K562 (cell line): ENCODE data around the gene XPO6. TPM values are rescaled to one million over a fixed set of nuclear protein-coding genes. Genes with fewer than 3 reads are reported as not detected.

ENCODE experiments used
- ATF7 ChIP-seq: fragments of 450-650 bp; IDR thresholded peaks from 2 replicates; pipeline ENCODE4 v1.7.1; 2014; ENCODE audit warnings: mild to moderate bottlenecking, moderate library complexity
- CCNT2 ChIP-seq: IDR thresholded peaks from 2 replicates; pipeline ENCODE4 v1.6.1; 2011; ENCODE audit warnings: borderline replicate concordance, low read depth, mild to moderate bottlenecking, moderate library complexity, mixed read lengths, low read length; ENCODE audit not compliant: insufficient read length; ENCODE audit errors: extremely low read depth
- CSDE1 ChIP-seq, 2 experiments: fragments of 450-650 bp; IDR thresholded peaks; 2 replicates each; pipeline ENCODE4 v1.6.1; 2016; ENCODE audit warnings: mild to moderate bottlenecking in 1 of 2
- CUX1 ChIP-seq: fragments of 200-800 bp; sonication (Bioruptor generic); IDR thresholded peaks from 2 replicates; pipeline ENCODE4 v1.6.1; 2016; ENCODE audit warnings: missing genetic modification characterization, missing compliant biosample characterization
- FUS ChIP-seq: fragments of 200-400 bp; formaldehyde crosslinking; optimal IDR thresholded peaks from 2 replicates; pipeline ENCODE3; 2017; ENCODE audit warnings: low read depth, low read length
- GATAD2B ChIP-seq: fragments of 450-650 bp; IDR thresholded peaks from 2 replicates; pipeline ENCODE4 v1.6.1; 2017; ENCODE audit warnings: mild to moderate bottlenecking, borderline replicate concordance
- HDGF ChIP-seq: fragments of 450-650 bp; IDR thresholded peaks from 2 replicates; pipeline ENCODE4 v1.6.1; 2016
- HMBOX1 ChIP-seq: sonication (generic); IDR thresholded peaks from 2 replicates; pipeline ENCODE4 v1.6.1; 2016
- JUN ChIP-seq, 2 experiments: sonication (generic) in 1 of 2; formaldehyde crosslinking in 1 of 2; IDR thresholded peaks; 2 replicates each; pipeline versions ENCODE4 v1.6.1 to v1.8.0; 2012 to 2022; ENCODE audit warnings: borderline replicate concordance in 2 of 2, mild to moderate bottlenecking in 2 of 2, improper control_type of control experiment in 1 of 2, low read depth in 1 of 2, low read length in 1 of 2, missing genetic modification reagents in 1 of 2
- MXI1 ChIP-seq: IDR thresholded peaks from 2 replicates; pipeline ENCODE4 v1.6.1; 2011; ENCODE audit warnings: low read depth, mild to moderate bottlenecking, improper control_type of control experiment, low read length
- NR2C1 ChIP-seq, 2 experiments: fragments of 450-650 bp; IDR thresholded peaks; 2 replicates each; pipeline ENCODE4 v1.6.1; 2017; ENCODE audit warnings: mild to moderate bottlenecking in 2 of 2, antibody characterized with exemption in 1 of 2, inconsistent platforms in 1 of 2, missing compliant biosample characterization in 1 of 2, missing genetic modification characterization in 1 of 2
- PML ChIP-seq: IDR thresholded peaks from 2 replicates; pipeline ENCODE4 v1.6.1; 2012; ENCODE audit warnings: low read length, inconsistent platforms
- PTRF ChIP-seq: fragments of 450-650 bp; IDR thresholded peaks from 2 replicates; pipeline ENCODE4 v1.6.1; 2016; ENCODE audit warnings: mild to moderate bottlenecking, missing genetic modification characterization, missing compliant biosample characterization
- SMARCC2 ChIP-seq: fragments of 450-650 bp; IDR thresholded peaks from 2 replicates; pipeline ENCODE4 v1.6.1; 2017; ENCODE audit warnings: antibody characterized with exemption, moderate library complexity, mild to moderate bottlenecking, low read depth
- SPI1 ChIP-seq: IDR thresholded peaks from 2 replicates; pipeline ENCODE4 v1.6.1; 2011; ENCODE audit warnings: low read depth, low read length, control low read depth, borderline replicate concordance
- SRSF9 ChIP-seq: fragments of 200-400 bp; formaldehyde crosslinking; IDR thresholded peaks from 2 replicates; pipeline ENCODE4 v1.6.1; 2017; ENCODE audit warnings: low read depth, low read length, borderline replicate concordance
- ZFX ChIP-seq: sonication (generic); formaldehyde crosslinking; IDR thresholded peaks from 2 replicates; pipeline ENCODE4 v1.8.0; 2022; ENCODE audit warnings: mild to moderate bottlenecking, missing genetic modification reagents, moderate library complexity
- ZNF165 ChIP-seq: fragments of 250-450 bp; sonication (Bioruptor Pico); IDR thresholded peaks from 2 replicates; pipeline ENCODE4 v1.4.0; 2020; ENCODE audit warnings: borderline replicate concordance
- ZSCAN32 ChIP-seq: fragments of 450-650 bp; formaldehyde crosslinking; IDR thresholded peaks from 2 replicates; pipeline ENCODE4 v1.4.0; 2020; ENCODE audit warnings: mild to moderate bottlenecking, moderate library complexity
- polyA plus RNA-seq, 8 experiments: library from polyadenylated mRNA; depleted of rRNA in 4 of 8; stranded (reverse) in 5 of 8; unstranded in 3 of 8; fragments of >200 nt; fragmentation: Nextera tagmentation in 2 of 8; fragmentation: Illumina TruSeq in 1 of 8; extraction: Ambion mirVana in 2 of 8; extraction: Trizol in 1 of 8; gene quantifications; 2 replicates each; pipeline versions ENCODE4 v1.2.1 to v1.2.3, GENCODE V29; 2011 to 2014; ENCODE audit warnings: inconsistent platforms in 1 of 8, missing spikeins in 1 of 8
- total RNA-seq, 7 experiments: library from RNA; depleted of rRNA in 6 of 7; stranded (reverse); fragments of >200 nt in 6 of 7; fragmentation: Illumina TruSeq in 2 of 7; extraction: Trizol in 2 of 7; gene quantifications; 2 replicates each; pipeline versions ENCODE4 v1.2.1 to v1.2.3, GENCODE V29; 2011 to 2021; ENCODE audit warnings: low replicate concordance in 1 of 7
- TF ChIP-seq, protein P1 (sequence below), 2 experiments: IDR thresholded peaks; 2 replicates each; pipeline ENCODE4 v1.6.1; 2011; ENCODE audit warnings: borderline replicate concordance in 1 of 2, control low read depth in 1 of 2, low read depth in 1 of 2, low read length in 1 of 2, mild to moderate bottlenecking in 1 of 2, mixed read lengths in 1 of 2, moderate library complexity in 1 of 2; ENCODE audit not compliant: insufficient read depth in 1 of 2, insufficient read length in 1 of 2, poor library complexity in 1 of 2, severe bottlenecking in 1 of 2; ENCODE audit errors: extremely low read depth in 1 of 2

XPO6 gene
- total and polyA plus RNA-seq, 9 of the 15 experiments (the other 6 are each of a cell fraction or from before 2014, with no cell fraction given) = 11.2 to 196 (median 119) TPM

DNA sequence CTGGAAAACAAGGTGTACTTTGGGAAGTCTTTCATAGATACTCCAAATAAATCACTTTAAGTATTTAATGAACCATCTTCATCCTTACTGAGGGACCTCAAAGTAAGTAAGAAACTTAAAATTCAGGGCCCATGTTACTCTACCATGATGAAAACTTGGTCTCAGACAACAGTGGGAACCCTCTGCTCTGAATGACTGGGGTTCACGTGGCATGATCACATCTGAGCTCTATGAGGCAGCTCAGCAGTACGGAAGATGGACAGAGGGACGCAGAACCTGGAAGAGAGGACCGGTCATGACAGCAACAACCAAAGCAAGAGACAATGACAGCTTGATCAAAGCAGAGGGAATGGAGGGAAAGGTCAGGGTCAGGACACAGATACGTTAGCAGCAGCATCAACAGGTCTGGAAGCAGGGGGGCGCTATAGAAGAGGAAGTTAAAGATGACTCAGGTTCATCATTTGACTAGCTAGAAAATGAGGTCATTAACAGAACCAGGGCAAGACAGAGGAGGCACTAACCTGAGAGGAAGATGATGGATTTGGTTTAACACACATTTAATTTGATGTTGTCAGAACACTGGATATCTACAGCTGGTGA, 9.5 kb downstream of the XPO6 start (continued):
- TF ChIP-seq CUX1 (CRISPR knock-in tag) (no peak), FUS (no peak), SPI1 (no peak), CCNT2 (no peak), HMBOX1 (peak; percentile 48; the same call in 1 of the 2 replicates), JUN (IDR thresholded peaks at IDR 0.05; ENCODE audit: borderline replicate concordance, low read depth, low read length) (peak; percentile 73), JUN (CRISPR knock-in tag; IDR thresholded peaks at IDR 0.05; ENCODE audit: borderline replicate concordance) (no peak), ZFX (CRISPR knock-in tag) (no peak), PTRF (no peak), ZNF165 (CRISPR knock-in tag) (no peak), MXI1 (no peak), SRSF9 (no peak), ZSCAN32 (no peak), NR2C1 (IDR thresholded peaks at IDR 0.05) (peak; percentile 26; the same call in 1 of the 2 replicates), NR2C1 (tag; IDR thresholded peaks at IDR 0.05) (no peak), ATF7 (peak; percentile 69), PML (no peak), SMARCC2 (no peak), GATAD2B (no peak), CSDE1 (IDR thresholded peaks at IDR 0.05) (no peak), HDGF (0 out of 2 replicates have a peak, but pooled peaks have one; percentile 45)
- TF ChIP-seq, protein P1, sequence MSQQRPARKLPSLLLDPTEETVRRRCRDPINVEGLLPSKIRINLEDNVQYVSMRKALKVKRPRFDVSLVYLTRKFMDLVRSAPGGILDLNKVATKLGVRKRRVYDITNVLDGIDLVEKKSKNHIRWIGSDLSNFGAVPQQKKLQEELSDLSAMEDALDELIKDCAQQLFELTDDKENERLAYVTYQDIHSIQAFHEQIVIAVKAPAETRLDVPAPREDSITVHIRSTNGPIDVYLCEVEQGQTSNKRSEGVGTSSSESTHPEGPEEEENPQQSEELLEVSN (IDR thresholded peaks at IDR 0.05; ENCODE audit: borderline replicate concordance in 1 of 2, extremely low read depth in 1 of 2, insufficient read depth in 1 of 2, insufficient read length in 1 of 2, low read depth in 1 of 2, low read length in 1 of 2, poor library complexity in 1 of 2, severe bottlenecking in 1 of 2) = no peak
